ENCODE data around the gene PLPPR5.
"Not testable (repeated sequence)": the region's sequence is repeated elsewhere in the genome, so short reads cannot be mapped to it uniquely, and the experiment has no call there.

Gene PLPPR5

GRCh38 chr1:99004861-99005442 is at the start of gene PLPPR5:
Gene PLPPR5 (minus strand): TSS chr1:99004861. CDS start chr1:99004671, 190 bp downstream.
- DNase-seq = peak; percentile 47

- DNase-seq = no peak
Measured at GRCh38 chr1:99051611-99052283, 47.1 kb upstream of the PLPPR5 start.

- DNase-seq = no peak
Measured at GRCh38 chr1:99049745-99050144, 45.1 kb upstream of the PLPPR5 start.

- DNase-seq = not testable (repeated sequence)
Measured at GRCh38 chr1:99036746-99037145, 32.1 kb upstream of the PLPPR5 start.

- no peak for DNase-seq
Measured at GRCh38 chr1:99018313-99018712, 13.7 kb upstream of the PLPPR5 start.

- DNase-seq = no peak
Measured at GRCh38 chr1:99017655-99018054, 13.0 kb upstream of the PLPPR5 start.

- DNase-seq = no peak
Measured at GRCh38 chr1:99010679-99011078, 6.0 kb upstream of the PLPPR5 start.

GRCh38 chr1:99007366-99007765 is 2.7 kb upstream of the PLPPR5 start:
- no peak for DNase-seq

GRCh38 chr1:99005537-99005942 is 879 bp upstream of the PLPPR5 start:
- no peak for DNase-seq

GRCh38 chr1:99004254-99004860 is 304 bp downstream of the PLPPR5 start:
- peak; percentile 37 for DNase-seq

- DNase-seq = no peak
Measured at GRCh38 chr1:99003581-99004253, 944 bp downstream of the PLPPR5 start.

GRCh38 chr1:98992844-98993243 is 11.8 kb downstream of the PLPPR5 start:
- no peak for DNase-seq

GRCh38 chr1:98991127-98992012 is 13.3 kb downstream of the PLPPR5 start:
- DNase-seq = peak; percentile 47

- no peak for DNase-seq
Measured at GRCh38 chr1:98989556-98989907, 15.1 kb downstream of the PLPPR5 start.

GRCh38 chr1:98988904-98989555 is 15.6 kb downstream of the PLPPR5 start:
- no peak for DNase-seq

- DNase-seq = no peak
Measured at GRCh38 chr1:98985687-98986086, 19.0 kb downstream of the PLPPR5 start.

GRCh38 chr1:98981917-98982513 is 22.6 kb downstream of the PLPPR5 start:
- DNase-seq = no peak

- DNase-seq = no peak
Measured at GRCh38 chr1:98979463-98979862, 25.2 kb downstream of the PLPPR5 start.

- DNase-seq = no peak
Measured at GRCh38 chr1:98975810-98976209, 28.9 kb downstream of the PLPPR5 start.

GRCh38 chr1:98975113-98975512 is 29.5 kb downstream of the PLPPR5 start:
- no peak for DNase-seq

- DNase-seq = no peak
Measured at GRCh38 chr1:98969798-98970490, 34.7 kb downstream of the PLPPR5 start.

All from stimulated activated CD4-positive, alpha-beta T cell treated with anti-CD3 and anti-CD28 coated beads, Interleukin-15, amount 100 ng/mL, for 24 hours (primary cell).